ENCODE data around the gene MBTPS1. TPM values are rescaled to one million over a fixed set of nuclear protein-coding genes. Genes with fewer than 3 reads are reported as not detected.

Gene MBTPS1
- total and polyA plus RNA-seq, 9 of the 15 experiments (the other 6 are each of a cell fraction or from before 2014, with no cell fraction given): 2.8 to 57.6 (median 43.8) TPM

- H3K4me3 ChIP-seq: no peak overlapping the region
- CTCF ChIA-PET (ENCODE audit: low intra/inter-chr PET ratio): interaction anchor here (0.8 to 1.0 kb wide), 3 partner anchors 56 to 396 kb away, joined by 3 read pairs; partner anchors contain the start of genes DNAAF1 and HSDL1
- H2AFZ ChIP-seq (ENCODE audit: low read depth, low read length): no peak overlapping the region
- ATAC-seq (peak; percentile 35; the same call in 2 of the 3 replicates), DNase-seq (ENCODE audit: extremely low read depth in 1 of 4, low spot score in 3 of 4) (no peak), FAIRE-seq (no peak)
- TF ChIP-seq, protein P1, sequence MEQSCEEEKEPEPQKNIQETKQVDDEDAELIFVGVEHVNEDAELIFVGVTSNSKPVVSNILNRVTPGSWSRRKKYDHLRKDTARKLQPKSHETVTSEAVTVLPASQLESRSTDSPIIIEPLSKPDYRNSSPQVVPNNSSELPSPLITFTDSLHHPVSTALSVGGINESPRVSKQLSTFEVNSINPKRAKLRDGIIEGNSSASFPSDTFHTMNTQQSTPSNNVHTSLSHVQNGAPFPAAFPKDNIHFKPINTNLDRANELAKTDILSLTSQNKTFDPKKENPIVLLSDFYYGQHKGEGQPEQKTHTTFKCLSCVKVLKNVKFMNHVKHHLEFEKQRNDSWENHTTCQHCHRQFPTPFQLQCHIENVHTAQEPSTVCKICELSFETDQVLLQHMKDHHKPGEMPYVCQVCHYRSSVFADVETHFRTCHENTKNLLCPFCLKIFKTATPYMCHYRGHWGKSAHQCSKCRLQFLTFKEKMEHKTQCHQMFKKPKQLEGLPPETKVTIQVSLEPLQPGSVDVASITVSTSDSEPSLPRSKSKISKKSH (CRISPR knock-in tag; IDR thresholded peaks at IDR 0.05): no peak
- TF ChIP-seq ZSCAN32 (CRISPR knock-in tag; IDR thresholded peaks at IDR 0.05) (no peak), FOXP1 (CRISPR knock-in tag; IDR thresholded peaks at IDR 0.05) (no peak), CHCHD3 (CRISPR knock-in tag; IDR thresholded peaks at IDR 0.05) (no peak), CTCF (IDR thresholded peaks at IDR 0.05 in 2 of 3, conservative IDR thresholded peaks at IDR 0.05 in 1 of 3; ENCODE audit: insufficient read depth in 2 of 3, low read depth in 1 of 3, low read length in 3 of 3) (0 out of 6 replicates have a peak, but pooled peaks of 2 of the 3 experiments have one; percentile 9 to 34), FOXA1 (IDR thresholded peaks at IDR 0.05; ENCODE audit: borderline replicate concordance) (no peak), RAD21 (CRISPR knock-in tag; conservative IDR thresholded peaks at IDR 0.05 in 1 of 2, IDR thresholded peaks at IDR 0.05 in 1 of 2) (peak in 1 of 2 experiments; percentile 24; a peak in 1 of 4 replicates)
- TF ChIP-seq, protein P2, sequence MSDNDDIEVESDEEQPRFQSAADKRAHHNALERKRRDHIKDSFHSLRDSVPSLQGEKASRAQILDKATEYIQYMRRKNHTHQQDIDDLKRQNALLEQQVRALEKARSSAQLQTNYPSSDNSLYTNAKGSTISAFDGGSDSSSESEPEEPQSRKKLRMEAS (CRISPR knock-in tag; IDR thresholded peaks at IDR 0.05): 0 out of 2 replicates have a peak, but pooled peaks have one; percentile 28
- TF ChIP-seq, protein P3, sequence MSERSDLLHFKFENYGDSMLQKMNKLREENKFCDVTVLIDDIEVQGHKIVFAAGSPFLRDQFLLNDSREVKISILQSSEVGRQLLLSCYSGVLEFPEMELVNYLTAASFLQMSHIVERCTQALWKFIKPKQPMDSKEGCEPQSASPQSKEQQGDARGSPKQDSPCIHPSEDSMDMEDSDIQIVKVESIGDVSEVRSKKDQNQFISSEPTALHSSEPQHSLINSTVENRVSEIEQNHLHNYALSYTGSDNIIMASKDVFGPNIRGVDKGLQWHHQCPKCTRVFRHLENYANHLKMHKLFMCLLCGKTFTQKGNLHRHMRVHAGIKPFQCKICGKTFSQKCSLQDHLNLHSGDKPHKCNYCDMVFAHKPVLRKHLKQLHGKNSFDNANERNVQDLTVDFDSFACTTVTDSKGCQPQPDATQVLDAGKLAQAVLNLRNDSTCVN (CRISPR knock-in tag; IDR thresholded peaks at IDR 0.05): no peak
- TF ChIP-seq, protein P4, sequence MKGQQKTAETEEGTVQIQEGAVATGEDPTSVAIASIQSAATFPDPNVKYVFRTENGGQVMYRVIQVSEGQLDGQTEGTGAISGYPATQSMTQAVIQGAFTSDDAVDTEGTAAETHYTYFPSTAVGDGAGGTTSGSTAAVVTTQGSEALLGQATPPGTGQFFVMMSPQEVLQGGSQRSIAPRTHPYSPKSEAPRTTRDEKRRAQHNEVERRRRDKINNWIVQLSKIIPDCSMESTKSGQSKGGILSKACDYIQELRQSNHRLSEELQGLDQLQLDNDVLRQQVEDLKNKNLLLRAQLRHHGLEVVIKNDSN (CRISPR knock-in tag; IDR thresholded peaks at IDR 0.05): peak; percentile 34; the same call in 1 of the 2 replicates
- in situ Hi-C loops (cut with MboI) (no loop called here), intact Hi-C loops (cut with micrococcal nuclease) (loop anchor here (10.0 kb wide), 1 partner anchor 396 kb away; no protein-coding TSS in a partner anchor)
- peaks cover 92% of the 10 kb centered on the region for H3K36me3 ChIP-seq (ENCODE audit: control insufficient read depth, insufficient read depth, low read length)
- no peaks in the 10 kb centered on the region for H3K9me3 ChIP-seq (replicated peaks; ENCODE audit: control insufficient read depth, insufficient read depth, low read depth, low read length)
- no peak overlapping the region for H3K27ac ChIP-seq (ENCODE audit: extremely low read depth, low read depth, low read length)
- no TSS peak for BruUV-seq (replicated peaks)
- no peak overlapping the region for H3K4me2 ChIP-seq (ENCODE audit: insufficient read depth, low read length)
- no peaks in the 10 kb centered on the region for H3K79me2 ChIP-seq (ENCODE audit: control insufficient read depth, insufficient read depth, low read length)
- H3K4me1 ChIP-seq (replicated peaks in 1 of 2; ENCODE audit: control insufficient read depth in 2 of 2, insufficient read depth in 2 of 2, low read length in 2 of 2): peaks cover 0 to 3% of the 10 kb centered on the region in 2 experiments; a peak in 2 of 5 replicates
- POLR2A ChIA-PET: interaction anchor here (0.9 to 1.7 kb wide), 3 partner anchors 17 to 405 kb away, joined by 3 to 6 read pairs (median 4); no protein-coding TSS in a partner anchor
- H3K9ac ChIP-seq (ENCODE audit: insufficient read depth in 1 of 2, low read depth in 2 of 2, low read length in 2 of 2): no peak overlapping the region
- 87% methylated on average over 15 of the region's 15 CpGs for WGBS (ENCODE audit: insufficient coverage, low coverage, missing lambda C conversion rate)
- no peaks in the 10 kb centered on the region for H3K27me3 ChIP-seq (ENCODE audit: control insufficient read depth in 2 of 2, insufficient read depth in 2 of 2, low read length in 2 of 2)
- H3K9me1 ChIP-seq (ENCODE audit: control insufficient read depth, insufficient read depth, low read length): no peaks in the 10 kb centered on the region
- no peaks in the 10 kb centered on the region for H4K20me1 ChIP-seq (replicated peaks; ENCODE audit: control insufficient read depth, insufficient read depth, low read length)
Measured at GRCh38 chr16:84088695-84089395, 27.9 kb downstream of the MBTPS1 start.
